Prostate gland (tissue), 2 donors: ENCODE data around the gene PIP5K1B.

Source experiments
- POLR2A ChIP-seq: fragments of 450-650 bp; IDR thresholded peaks from one replicate; pipeline ENCODE4 v1.6.1; 2016; ENCODE audit warnings: antibody characterized with exemption, mild to moderate bottlenecking
- TF ChIP-seq, protein P1 (sequence below), 4 experiments: fragments of 200-600 bp in 2 of 4; fragments of 450-650 bp in 2 of 4; sonication (generic) in 2 of 4; IDR thresholded peaks; 1 replicate in 3 of 4; 2 replicates in 1 of 4; pipeline ENCODE4 v1.5.1; 2016 to 2019; ENCODE audit warnings: antibody characterized with exemption in 4 of 4, mild to moderate bottlenecking in 2 of 4, moderate library complexity in 2 of 4

DNA sequence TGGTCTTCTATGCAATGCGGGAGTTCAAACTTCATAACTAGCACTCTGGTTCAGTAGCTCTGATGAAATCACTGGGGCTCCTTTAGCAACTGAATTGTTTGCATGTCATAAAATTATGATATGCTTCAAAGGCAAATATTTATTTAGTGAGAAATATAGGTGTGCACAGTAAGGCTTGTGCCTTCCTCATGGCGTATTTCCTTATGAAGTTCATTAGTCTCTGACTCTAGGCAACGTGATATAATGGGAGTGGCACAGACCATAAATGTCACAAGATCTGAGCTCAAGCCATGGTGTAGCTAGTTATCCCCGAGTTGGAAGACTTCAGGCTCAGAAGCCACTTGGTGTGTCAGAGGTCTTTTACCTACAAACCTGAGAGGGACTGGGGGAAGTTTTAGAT, 35.5 kb downstream of the PIP5K1B start:
- TF ChIP-seq, protein P1, sequence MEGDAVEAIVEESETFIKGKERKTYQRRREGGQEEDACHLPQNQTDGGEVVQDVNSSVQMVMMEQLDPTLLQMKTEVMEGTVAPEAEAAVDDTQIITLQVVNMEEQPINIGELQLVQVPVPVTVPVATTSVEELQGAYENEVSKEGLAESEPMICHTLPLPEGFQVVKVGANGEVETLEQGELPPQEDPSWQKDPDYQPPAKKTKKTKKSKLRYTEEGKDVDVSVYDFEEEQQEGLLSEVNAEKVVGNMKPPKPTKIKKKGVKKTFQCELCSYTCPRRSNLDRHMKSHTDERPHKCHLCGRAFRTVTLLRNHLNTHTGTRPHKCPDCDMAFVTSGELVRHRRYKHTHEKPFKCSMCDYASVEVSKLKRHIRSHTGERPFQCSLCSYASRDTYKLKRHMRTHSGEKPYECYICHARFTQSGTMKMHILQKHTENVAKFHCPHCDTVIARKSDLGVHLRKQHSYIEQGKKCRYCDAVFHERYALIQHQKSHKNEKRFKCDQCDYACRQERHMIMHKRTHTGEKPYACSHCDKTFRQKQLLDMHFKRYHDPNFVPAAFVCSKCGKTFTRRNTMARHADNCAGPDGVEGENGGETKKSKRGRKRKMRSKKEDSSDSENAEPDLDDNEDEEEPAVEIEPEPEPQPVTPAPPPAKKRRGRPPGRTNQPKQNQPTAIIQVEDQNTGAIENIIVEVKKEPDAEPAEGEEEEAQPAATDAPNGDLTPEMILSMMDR (IDR thresholded peaks at IDR 0.05), result no peak
- no peak for TF ChIP-seq POLR2A
